SH-SY5Y (cell line): ENCODE measurements around the gene OR7G2.

Source experiments
- GATA2 ChIP-seq: IDR thresholded peaks from 2 replicates; pipeline ENCODE4 v1.6.1; 2011; ENCODE audit warnings: mild to moderate bottlenecking, low read depth, low read length
- GATA3 ChIP-seq: IDR thresholded peaks from 2 replicates; pipeline ENCODE4 v1.6.1; 2011; ENCODE audit warnings: low read depth, mild to moderate bottlenecking, low read length, moderate library complexity

OR7G2 gene

DNA sequence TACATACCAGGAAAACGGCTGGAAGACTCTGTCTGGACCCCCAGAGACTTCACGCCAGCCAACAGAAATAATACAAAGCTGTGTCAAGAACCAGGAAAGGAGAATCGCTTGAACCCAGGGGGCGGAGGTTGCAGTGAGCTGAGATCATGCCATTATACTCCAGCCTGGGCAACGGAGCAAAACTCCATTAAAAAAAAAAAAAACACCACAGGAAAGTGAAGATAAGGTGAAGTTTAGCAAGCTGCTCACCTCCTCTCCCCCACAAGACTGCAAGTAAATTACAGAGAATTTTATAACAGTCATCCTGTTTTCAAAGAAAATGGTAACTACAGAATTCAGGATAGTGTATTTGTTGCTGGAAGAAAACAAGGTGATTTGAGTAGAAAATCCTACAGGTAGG lies 9.3 kb upstream of the OR7G2 start:
- no peak for TF ChIP-seq GATA3
- no peak for TF ChIP-seq GATA2

DNA sequence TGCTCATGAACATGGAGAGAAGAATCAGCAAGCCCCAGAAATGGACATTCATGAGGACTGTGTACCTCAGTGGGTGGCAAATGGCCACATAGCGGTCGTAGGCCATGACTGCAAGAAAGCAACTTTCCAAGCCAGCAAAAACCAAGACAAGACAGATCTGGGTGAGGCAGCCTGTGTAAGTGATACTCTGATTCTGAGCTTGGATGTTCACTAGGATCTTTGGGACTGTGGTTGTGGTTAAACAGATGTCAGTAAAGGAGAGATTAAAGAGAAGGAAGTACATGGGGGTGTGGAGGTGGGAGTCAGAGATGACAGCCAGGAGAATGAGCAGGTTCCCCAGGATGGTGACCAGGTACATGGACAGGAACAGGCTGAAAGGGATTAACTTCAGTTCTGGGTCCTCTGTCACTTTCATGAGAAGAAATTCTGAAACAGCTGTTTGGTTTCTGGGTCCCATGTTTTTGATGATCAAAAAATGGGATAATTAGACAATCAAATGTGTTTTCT lies 8.1 kb upstream of the OR7G2 start, which contains the start of gene OR7G1:
Gene OR7G1 (minus strand): TSS at position 457 of the 507 bp plus-strand sequence. CDS start 0 bp downstream, at position 457.
- TF ChIP-seq GATA3 (no peak), GATA2 (no peak)

DNA sequence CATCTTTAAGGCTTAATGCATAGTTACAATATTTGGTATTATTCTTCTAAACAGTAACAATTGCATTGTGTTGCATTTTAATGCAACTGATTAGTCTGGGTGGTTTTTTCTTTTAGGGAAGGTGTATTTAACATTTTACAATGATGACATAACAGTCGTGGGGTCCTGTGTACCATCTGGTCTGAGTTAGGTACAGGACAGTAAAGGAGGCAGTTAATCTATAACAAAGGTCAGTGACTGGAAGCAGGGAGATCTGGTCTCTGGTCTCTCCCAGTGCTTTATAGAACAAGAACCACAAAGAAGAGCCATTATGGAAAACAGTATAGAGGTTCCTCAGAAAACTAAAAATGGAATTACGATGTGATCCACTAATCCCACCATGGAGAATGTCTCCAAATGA lies 2.7 kb upstream of the OR7G2 start:
- TF ChIP-seq GATA2, result no peak
- no peak for TF ChIP-seq GATA3

DNA sequence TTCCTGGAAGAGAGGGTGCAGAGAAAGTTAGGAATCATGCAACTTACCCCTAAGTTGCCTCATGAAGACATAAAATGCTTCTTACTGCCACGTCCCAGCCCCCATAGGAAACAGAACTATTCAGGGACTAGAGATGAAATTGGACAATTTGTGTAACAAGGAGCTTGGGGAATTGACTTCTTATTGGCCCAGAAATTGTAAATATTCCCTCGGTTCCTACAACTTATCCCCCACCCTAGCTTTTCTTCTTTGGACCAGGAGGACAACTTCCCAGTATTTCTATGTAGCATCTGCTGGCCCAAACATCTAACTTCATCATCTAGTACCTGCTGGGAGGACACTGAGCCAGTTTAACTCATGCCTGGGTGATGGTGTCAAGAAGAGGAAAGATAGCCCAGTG lies 20.5 kb downstream of the OR7G2 start, which contains the start of gene OR1M1:
Gene OR1M1 (plus strand): TSS at position 301 of the 400 bp plus-strand sequence. CDS start 6,184 bp downstream, outside the sequence.
- TF ChIP-seq GATA2, result no peak
- no peak for TF ChIP-seq GATA3

DNA sequence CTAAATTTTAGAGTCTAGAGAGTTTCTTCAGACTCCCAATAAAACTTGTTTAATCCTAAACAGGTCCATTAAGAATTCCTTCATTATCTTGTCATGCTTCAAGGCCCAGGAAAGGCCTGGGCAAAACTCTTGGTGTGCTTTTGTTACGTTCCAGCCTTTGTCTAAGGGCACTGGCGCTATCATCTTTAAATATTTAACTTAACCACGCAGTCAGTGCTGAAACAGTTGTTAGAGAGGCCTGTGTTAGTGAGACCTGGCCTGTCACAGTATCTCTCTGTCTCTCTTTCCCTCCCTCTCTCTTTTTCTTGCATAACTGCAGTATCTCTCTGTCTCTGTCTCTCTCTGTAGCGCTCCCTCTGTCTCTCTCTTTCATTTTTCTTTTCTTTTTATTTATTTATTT lies 28.6 kb downstream of the OR7G2 start:
- no peak for TF ChIP-seq GATA3
- no peak for TF ChIP-seq GATA2

DNA sequence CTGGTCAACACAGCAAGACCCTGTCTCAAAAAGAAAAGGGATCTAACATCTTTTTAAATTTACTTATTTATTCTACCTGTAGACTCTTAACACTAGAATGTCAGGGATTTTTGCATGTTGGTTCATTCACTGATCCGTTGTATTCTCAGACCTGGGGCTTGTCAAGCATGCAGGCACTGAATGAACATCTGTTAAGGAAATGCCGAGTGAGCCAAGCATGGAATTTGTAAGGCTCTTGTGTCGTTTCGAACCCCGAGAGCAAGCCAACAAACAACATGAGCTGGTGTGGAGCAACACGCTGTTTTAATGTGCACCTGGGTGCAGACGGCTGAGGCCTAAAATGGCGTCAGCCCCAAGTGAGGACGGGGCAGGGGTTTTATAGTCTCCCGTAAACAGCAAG lies 30.4 kb downstream of the OR7G2 start:
- TF ChIP-seq GATA3, result no peak
- TF ChIP-seq GATA2, result no peak

DNA sequence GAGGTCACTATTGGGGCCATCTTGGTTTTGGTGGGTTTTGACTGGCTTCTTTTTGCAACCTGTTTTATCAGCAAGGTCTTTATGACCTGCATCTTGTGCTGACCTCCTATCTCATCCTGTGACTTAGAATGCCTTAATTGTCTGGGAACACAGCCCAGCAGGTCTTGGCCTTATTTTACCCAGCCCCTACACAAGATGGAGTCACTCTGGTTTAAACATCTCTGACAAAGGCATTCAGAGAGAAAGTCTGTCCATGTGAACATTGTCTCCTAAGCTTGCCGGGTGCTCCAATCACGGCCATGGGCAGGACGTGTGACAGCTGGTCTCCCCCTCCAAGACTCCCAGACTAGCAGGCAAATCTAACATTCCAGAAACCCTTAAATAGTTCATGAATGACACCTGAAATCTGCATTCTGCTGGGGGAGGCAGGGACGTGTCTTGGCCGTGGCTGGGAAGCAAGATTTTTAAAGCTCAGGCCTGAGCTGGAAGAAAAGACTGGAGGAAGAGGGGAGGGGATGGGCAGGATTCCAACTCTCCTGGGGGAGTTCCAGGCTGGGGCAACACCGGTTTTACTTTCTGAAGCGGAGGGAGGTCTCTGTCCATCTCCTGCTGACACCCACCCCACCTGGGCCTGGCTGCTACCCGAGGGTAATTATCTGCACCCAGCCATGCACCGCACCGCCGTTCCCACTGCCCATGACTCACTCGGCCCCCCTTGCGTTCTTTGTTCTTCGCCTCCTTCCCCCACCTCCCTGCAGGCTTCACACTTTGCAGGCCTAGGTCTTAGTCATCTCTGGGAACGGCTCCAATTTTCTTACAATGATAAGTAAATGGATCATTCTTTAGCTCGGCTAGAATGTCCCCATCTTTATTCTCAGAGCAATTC lies 32.0 kb downstream of the OR7G2 start:
- no peak for TF ChIP-seq GATA3
- no peak for TF ChIP-seq GATA2

DNA sequence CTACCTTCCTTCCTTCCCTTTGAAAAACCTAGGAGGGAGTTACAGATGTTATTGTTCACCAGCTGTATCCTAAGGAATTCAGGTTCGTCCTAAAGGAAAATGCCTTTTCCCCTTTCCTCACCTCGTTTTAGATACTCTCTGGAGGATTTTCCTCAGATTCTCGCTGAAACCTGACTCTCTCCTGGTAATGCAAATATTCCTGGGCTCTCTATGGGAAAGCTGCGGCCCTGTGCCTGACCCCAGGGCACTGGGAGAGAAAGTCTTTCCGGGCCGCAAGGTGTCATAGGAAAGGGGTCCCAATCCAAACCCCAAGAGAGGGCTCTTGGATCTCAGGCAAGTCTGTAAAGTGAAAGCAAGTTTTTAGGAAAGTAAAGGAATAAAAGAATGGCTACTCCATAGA lies 33.5 kb downstream of the OR7G2 start:
- TF ChIP-seq GATA3, result no peak
- TF ChIP-seq GATA2, result no peak

DNA sequence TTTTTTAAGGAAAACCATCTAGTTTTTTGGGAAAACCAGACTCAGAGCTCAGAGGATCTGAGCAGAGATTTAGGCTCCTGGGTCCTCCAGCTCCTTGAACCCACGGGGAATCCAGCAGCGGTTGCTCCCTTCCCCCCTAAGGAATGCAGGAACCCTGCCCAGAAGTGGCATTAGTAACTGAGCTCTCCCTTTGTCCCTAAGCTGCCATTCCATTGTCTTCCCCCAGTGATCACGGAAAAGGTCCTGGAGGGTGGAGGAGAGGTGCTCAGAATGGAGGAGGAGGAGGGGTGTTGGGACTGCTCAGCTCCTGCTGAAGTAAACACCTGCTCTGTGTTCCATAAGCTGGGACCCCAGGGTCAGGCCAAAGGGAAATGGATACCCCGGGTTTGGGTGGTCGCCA lies 37.2 kb downstream of the OR7G2 start:
- TF ChIP-seq GATA3 (no peak), GATA2 (no peak)

DNA sequence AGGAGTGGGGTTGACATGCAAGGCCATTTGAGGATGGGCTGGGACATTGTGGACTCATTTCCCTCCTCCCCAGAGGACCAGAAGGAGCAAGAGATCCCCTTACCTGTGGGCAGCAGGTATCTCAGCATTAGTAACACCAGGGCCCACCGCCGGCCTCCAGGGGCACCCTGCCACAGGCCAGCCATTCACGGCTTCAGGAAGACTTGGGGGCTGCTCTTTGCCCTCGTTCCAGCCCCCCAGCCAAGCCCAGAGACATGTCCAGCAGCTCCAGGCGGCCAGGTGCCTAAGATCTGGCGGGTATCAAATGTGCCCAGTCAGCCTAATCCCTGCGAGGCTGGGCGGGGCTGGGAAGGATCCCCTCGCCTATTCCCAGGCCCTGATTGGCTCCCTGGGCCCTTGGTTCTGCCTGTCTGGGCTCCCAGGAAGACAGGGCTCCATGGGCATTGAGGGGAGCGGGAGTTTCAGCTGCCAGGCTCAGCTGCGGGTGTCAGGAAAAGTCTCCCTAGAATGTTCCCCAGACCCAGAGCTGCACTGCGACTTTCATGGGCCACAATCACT lies 41.7 kb downstream of the OR7G2 start:
- TF ChIP-seq GATA3 (no peak), GATA2 (no peak)

DNA sequence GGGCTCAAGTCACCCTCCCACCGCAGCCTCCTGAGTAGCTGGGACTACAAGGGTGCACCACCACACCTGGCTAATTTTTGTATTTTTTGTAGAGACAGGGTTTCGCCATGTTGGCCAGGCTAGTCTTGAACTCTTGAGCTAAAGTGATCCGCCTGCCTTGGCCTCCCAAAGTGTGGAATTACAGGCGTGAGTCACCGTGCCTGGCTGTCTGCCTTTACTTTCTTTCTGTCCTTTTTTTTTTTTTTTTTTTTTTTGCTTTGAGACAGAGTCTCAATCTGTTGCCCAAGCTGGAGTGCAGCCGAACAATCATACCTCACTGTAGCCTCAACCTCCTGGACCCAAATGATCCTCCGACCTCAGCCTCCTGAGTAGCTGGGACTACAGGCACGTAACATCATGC lies 45.4 kb downstream of the OR7G2 start:
- no peak for TF ChIP-seq GATA3
- TF ChIP-seq GATA2, result no peak

DNA sequence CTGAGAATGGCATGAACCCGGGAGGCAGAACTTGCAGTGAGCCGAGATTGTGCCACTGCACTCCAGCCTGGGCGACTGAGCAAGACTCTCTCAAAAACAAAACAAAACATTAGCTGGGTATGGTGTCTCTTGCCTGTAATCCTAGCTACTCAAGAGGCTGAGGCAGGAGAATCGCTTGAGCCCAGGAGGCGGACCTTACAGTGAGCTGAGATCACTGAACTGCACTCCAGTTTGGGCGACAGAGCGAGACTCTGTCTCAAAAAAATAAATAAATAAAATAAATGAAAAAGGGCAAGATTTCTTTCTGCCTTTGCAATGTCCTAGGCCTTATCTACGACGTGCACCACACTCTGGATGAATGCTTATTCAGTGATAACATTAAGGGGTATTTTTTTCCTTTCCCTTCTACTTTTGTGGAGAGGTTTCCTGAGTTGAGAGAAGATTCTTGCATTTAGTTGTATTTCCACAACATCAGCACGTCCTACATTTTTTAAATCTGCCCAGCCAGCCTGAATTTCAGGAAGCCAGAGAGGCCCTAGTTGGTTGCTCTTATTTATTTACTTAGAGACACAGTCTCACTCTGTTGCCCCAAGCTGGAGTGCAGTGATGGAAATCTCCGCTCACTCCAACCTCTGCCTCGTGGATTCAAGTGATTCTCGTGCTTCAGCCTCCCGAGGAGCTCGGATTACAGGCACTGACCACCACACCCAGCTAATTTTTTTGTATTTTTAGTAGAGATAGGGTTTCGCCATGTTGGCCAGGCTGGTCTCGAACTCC lies 46.5 kb downstream of the OR7G2 start:
- TF ChIP-seq GATA2, result no peak
- no peak for TF ChIP-seq GATA3

DNA sequence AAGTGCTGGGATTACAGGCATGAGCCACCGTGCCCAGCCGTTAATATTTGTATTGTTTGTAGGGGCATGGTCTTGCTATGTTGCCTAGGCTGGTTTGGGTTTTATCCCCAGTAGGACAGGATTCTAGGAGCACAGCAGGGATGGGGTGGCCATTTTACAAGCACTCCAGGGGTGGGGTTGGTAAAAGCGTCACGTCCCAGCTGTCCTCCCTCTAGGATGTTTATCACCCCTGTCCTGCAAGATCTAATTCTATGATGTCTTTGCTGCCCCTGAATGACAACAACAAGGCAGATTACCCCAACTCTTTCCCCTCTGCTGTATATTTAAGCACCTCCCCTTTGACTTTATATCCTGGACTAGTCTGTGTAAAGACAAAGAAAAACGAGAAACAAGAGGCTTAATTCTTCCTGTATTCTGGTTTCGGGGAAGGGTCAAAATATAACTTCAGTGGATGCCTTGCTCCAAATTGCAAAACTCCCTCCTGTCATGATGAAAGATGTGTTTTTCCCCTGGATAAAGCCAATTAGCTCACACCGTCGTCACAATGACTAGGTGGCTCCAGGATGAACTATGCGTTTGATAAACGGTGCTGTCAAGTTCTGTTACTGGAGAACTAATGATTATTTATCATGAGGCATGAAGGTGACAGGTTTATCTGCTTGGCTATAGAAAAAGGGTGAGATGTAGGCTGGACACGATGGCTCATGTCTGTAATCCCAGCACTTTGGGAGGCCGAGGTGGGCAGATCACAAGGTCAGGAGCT lies 48.2 kb downstream of the OR7G2 start:
- TF ChIP-seq GATA2 (no peak), GATA3 (no peak)
